SK-MEL-5 (cell line): Measurements from ENCODE around the gene GGN. TPM values are rescaled to one million over a fixed set of nuclear protein-coding genes. Genes with fewer than 3 reads are reported as not detected.
"Not testable (repeated sequence)": the region's sequence is repeated elsewhere in the genome, so short reads cannot be mapped to it uniquely, and the experiment has no call there.

Experiments used
- DNase-seq: peaks from one replicate; pipeline ENCODE4 v3.0.0-alpha.2; 2016; ENCODE audit warnings: low read depth, low spot score
- in situ Hi-C: cut with HindIII; loops from 2 replicates; pipeline ENCODE4 v1.10.0; 2016; ENCODE audit warnings: low sequenced_read_pairs, high pct_unique_total_duplicates, low pct_unique_long_range_greater_than_20kb
- polyA plus RNA-seq, 2 experiments: library from polyadenylated mRNA; depleted of rRNA; stranded (reverse); fragments of >200 nt; gene quantifications; 2 replicates each; pipeline ENCODE4 v1.2.3, GENCODE V29; 2015
- total RNA-seq: library from RNA; depleted of rRNA; stranded (reverse); fragments of >200 nt; shearing (Covaris generic); gene quantifications from 2 replicates; pipeline ENCODE4 v1.2.3, GENCODE V29; 2014; rRNA removed

GGN gene, protein sequence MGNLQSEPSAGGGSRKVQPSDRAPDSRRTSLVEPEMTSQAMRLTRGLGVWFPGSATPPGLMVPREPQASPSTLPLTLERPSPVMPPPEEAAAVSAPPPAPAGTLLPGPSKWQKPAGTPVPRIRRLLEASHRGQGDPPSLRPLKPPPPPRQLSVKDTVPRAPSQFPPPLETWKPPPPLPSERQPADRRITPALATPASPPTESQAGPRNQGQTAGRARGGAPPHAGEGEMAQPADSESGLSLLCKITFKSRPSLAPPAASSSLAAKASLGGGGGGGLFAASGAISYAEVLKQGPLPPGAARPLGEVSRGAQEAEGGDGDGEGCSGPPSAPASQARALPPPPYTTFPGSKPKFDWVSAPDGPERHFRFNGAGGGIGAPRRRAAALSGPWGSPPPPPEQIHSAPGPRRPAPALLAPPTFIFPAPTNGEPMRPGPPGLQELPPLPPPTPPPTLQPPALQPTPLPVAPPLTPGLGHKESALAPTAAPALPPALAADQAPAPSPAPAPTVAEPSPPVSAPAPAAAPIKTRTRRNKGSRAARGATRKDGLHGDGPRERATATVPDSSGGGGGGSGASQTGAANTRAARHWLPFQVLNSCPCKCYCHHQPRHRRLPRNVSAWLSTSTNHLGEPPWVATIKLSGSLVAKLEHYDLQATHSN
- not detected in 2 replicates for total RNA-seq
- polyA plus RNA-seq (2015; cell fraction: cytosol; rRNA removed) = not detected in 2 replicates
- polyA plus RNA-seq (2015; cell fraction: nucleus; rRNA removed) = not detected in 2 replicates

DNA sequence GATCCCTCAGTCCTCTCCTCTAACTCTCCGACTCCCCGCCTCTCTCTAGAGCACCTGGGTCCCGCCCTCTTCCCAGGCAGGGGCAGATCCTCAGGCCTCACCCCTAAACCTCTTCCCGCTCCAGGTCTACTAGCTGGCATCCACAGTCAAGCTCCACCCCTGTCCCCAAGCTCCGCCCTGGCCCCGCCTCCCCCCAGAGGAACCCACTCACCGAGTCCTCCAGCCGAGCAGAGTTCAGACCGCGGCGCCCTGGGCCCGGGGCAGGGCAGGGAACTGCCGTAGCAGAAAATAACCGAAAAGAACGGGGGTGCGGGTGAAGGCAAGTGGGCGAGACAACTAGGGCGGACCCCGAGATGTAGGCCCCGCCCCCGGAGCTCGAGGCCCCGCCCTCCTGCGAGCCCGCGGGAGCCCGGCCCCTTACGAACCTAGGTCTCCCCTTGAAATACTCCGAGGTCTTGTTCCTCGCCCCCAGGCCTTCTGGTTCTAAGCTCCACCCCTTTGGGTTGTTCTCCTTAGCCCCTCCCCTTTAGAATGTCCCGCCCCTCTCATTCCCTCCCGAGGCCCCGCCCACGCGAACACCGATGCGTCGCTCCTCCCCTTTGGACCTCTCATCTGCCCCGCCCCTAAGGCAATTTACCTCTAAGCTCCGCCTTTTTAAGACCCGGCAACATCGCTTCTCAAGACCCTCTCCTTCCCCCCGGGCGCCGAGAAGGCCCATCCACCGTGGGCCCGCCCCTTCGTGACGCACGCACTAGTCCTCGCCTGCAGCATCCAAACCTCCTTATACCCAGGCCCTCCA lies at the start of gene GGN:
Gene GGN (minus strand): TSS at position 485 of the 799 bp plus-strand sequence. CDS start 773 bp downstream, outside the sequence.
- peak; percentile 68 for DNase-seq
- in situ Hi-C loops = no loop called here

GRCh38 chr19:38437295-38437694 lies 49.5 kb upstream of the GGN start:
- no peak for DNase-seq
- in situ Hi-C loops = no loop called here

GRCh38 chr19:38434549-38435051 lies 46.8 kb upstream of the GGN start:
- in situ Hi-C loops = no loop called here

GRCh38 chr19:38433268-38433733 lies 45.5 kb upstream of the GGN start, which contains the start of gene RYR1:
RYR1 (plus strand) TSS chr19:38433691; CDS start chr19:38433830, 139 bp downstream.
- DNase-seq = peak; percentile 45

More at GRCh38 chr19:38434549-38435051, 46.8 kb upstream of the GGN start:
- no peak for DNase-seq

DNA sequence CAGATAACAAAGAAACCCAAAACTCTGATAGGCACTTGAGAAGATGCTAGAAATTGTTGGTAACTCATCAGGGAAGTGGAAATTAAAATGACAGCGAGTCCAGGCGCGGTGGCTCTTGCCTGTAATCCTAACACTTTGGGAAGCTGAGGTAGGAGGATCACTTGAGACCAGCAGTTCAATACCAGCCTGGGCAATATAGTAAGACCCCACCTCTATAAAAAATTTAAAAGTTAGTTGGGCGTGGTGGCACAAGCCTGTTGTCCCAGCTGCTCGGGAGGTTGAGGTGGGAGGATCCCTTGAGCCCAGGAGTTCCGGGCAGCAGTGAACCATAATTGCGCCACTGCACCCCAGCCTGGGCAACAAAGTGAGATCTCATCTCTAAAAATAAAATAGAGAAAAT lies 43.1 kb upstream of the GGN start:
- no peak for DNase-seq
- in situ Hi-C loops = no loop called here

More at GRCh38 chr19:38433268-38433733, 45.5 kb upstream of the GGN start, which contains the start of gene RYR1:
- in situ Hi-C loops = no loop called here

DNA sequence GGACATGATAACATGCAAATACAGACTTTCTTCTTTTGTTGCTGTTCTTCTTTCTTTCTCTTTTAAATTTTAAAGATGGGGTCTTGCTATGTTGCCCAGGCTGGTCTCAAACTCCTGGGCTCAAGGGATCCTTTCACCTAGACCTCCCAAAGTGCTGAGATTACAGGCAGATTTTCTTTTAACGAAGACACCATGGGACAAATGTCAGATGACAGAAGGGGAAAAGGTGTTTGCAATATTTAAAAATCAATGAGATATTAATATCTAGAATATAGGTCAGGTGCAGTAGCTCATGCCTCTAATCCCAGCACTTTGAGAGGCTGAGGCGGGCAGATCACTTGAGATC lies 42.0 kb upstream of the GGN start:
- DNase-seq = no peak
- in situ Hi-C loops = no loop called here

- in situ Hi-C loops = no loop called here
- no peak for DNase-seq
Observed at GRCh38 chr19:38429055-38429810, 41.4 kb upstream of the GGN start.

- in situ Hi-C loops, DNase-seq: not testable (repeated sequence)
Observed at GRCh38 chr19:38427035-38427677, 39.3 kb upstream of the GGN start.

DNA sequence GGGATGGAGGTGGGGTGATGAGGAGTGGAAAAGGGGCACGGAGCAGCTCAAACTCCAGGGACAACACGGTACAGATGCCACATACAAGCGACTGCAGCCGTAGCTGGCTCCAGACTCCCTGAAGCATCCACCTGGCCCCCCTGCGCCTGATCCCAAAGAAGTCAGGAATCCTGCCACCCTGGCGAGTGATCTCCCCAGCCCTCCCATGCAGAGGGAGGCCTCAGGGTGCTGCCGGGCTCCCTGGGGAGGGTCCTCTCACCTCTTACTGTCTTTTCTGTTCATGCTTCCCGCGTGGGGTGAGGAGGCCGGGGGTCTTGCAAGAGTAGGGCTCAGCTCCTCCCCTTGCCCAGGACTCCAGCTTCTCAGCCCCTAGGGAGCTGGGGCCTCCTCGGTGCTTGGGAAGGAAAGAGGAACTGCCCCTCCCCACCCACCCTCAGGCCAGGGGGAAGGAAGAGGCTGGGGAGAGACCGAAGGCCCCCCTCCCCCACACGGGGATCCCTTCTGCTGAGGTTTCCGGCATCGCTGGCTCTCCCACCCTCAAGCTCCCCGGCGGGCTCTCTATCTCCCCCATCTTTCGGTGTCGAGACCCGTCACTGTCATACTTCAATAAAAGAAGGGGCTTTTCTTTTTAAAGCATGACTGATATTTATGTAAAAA lies 38.1 kb upstream of the GGN start, which contains the start of gene RASGRP4:
Gene RASGRP4 (minus strand): TSS at position 410 of the 657 bp plus-strand sequence. CDS start 128 bp downstream, at position 282.
- no peak for DNase-seq
- in situ Hi-C loops = no loop called here

GRCh38 chr19:38425222-38425809 lies 37.5 kb upstream of the GGN start:
- in situ Hi-C loops = no loop called here

DNA sequence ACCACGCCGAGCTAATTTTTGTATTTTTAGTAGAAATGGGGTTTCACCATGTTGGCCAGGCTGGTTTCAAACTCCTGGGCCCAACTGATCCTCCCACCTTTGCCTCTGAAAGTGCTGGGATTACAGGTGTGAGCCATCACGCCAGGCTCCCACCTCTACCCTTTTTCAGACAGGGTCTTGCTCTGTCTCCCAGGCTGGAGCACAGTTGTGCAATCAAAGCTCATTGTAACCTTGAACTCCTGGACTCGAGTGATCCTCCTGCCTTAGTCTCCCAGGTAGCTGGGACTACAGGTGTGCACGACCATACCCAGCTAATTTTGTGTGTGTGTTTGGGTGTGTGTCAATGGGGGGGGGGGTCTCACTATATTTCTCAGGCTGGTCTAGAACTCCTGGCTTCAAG lies 36.4 kb upstream of the GGN start:
- in situ Hi-C loops = no loop called here
- DNase-seq = no peak

More at GRCh38 chr19:38425222-38425809, 37.5 kb upstream of the GGN start:
- no peak for DNase-seq

- no peak for DNase-seq
- in situ Hi-C loops = no loop called here
Observed at GRCh38 chr19:38422438-38422837, 34.6 kb upstream of the GGN start.

- in situ Hi-C loops = no loop called here
- DNase-seq = no peak
Observed at GRCh38 chr19:38421856-38422255, 34.0 kb upstream of the GGN start.

- in situ Hi-C loops = no loop called here
- DNase-seq = no peak
Observed at GRCh38 chr19:38420935-38421334, 33.1 kb upstream of the GGN start.
